Measurements from ENCODE around the gene RXFP3. TPM values are rescaled to one million over a fixed set of nuclear protein-coding genes. Genes with fewer than 3 reads are reported as not detected.

The RXFP3 gene
- total and polyA plus RNA-seq, 5 donors from 2014 or later, result not detected

- Histone ChIP-seq H3K27me3 (ENCODE audit: control insufficient read depth, insufficient read depth, low read length) (no peaks in the 10 kb centered on the region), H3K27ac (ENCODE audit: insufficient read depth, low read length, poor library complexity, severe bottlenecking) (no peak overlapping the region), H3K4me1 (ENCODE audit: control insufficient read depth, insufficient read depth, low read length, poor library complexity, severe bottlenecking) (no peaks in the 10 kb centered on the region), H3K9me3 (ENCODE audit: control insufficient read depth in 2 of 2, low read length in 2 of 2) (no peaks in the 10 kb centered on the region), H3K36me3 (ENCODE audit: control insufficient read depth, insufficient read depth, low read length) (no peaks in the 10 kb centered on the region), H3K4me3 (ENCODE audit: low read depth, low read length) (peak overlapping the region; percentile 51)
- Mint-ChIP-seq H3K9me3 (peaks cover 0 to 3% (median 0%) of the 10 kb centered on the region in 7 donors), H3K4me1 (peaks cover 2 to 7% (median 7%) of the 10 kb centered on the region in 4 donors), H3K4me3 (peak overlapping the region in 1 of 4 donors; percentile 1), H3K27ac (peak overlapping the region in 1 of 3 donors; percentile 41), H3K36me3 (no peaks in the 10 kb centered on the region), H3K27me3 (peaks cover 10% of the 10 kb centered on the region)
- ATAC-seq (ENCODE audit: low read depth in 2 of 2) (no peak), DNase-seq (peak in 1 of 3 donors; percentile 42)
Measured at GRCh38 chr5:33973271-33973670, 37.1 kb downstream of the RXFP3 start.

GRCh38 chr5:33975852-33976251, 39.7 kb downstream of the RXFP3 start:
- Histone ChIP-seq H3K4me3 (ENCODE audit: low read depth, low read length) (no peak overlapping the region), H3K27me3 (ENCODE audit: control insufficient read depth, insufficient read depth, low read length) (no peaks in the 10 kb centered on the region), H3K4me1 (ENCODE audit: control insufficient read depth, insufficient read depth, low read length, poor library complexity, severe bottlenecking) (no peaks in the 10 kb centered on the region), H3K9me3 (ENCODE audit: control insufficient read depth in 2 of 2, low read length in 2 of 2) (no peaks in the 10 kb centered on the region), H3K36me3 (ENCODE audit: control insufficient read depth, insufficient read depth, low read length) (no peaks in the 10 kb centered on the region), H3K27ac (ENCODE audit: insufficient read depth, low read length, poor library complexity, severe bottlenecking) (no peak overlapping the region)
- no peak overlapping the region for H3K27ac Mint-ChIP-seq
- ATAC-seq (ENCODE audit: low read depth in 2 of 2), result no peak
- H3K4me1 Mint-ChIP-seq, result peaks cover 2 to 7% (median 7%) of the 10 kb centered on the region in 4 donors
- peaks cover 10% of the 10 kb centered on the region for H3K27me3 Mint-ChIP-seq
- H3K36me3 Mint-ChIP-seq, result no peaks in the 10 kb centered on the region
- H3K4me3 Mint-ChIP-seq, result no peak overlapping the region
- no peak for DNase-seq
- peaks cover 0 to 4% (median 0%) of the 10 kb centered on the region in 7 donors for H3K9me3 Mint-ChIP-seq

- Histone ChIP-seq H3K27me3 (ENCODE audit: control insufficient read depth, insufficient read depth, low read length) (no peaks in the 10 kb centered on the region), H3K4me1 (ENCODE audit: control insufficient read depth, insufficient read depth, low read length, poor library complexity, severe bottlenecking) (no peaks in the 10 kb centered on the region), H3K4me3 (ENCODE audit: low read depth, low read length) (no peak overlapping the region), H3K27ac (ENCODE audit: insufficient read depth, low read length, poor library complexity, severe bottlenecking) (no peak overlapping the region), H3K9me3 (ENCODE audit: control insufficient read depth in 2 of 2, low read length in 2 of 2) (no peaks in the 10 kb centered on the region), H3K36me3 (ENCODE audit: control insufficient read depth, insufficient read depth, low read length) (no peaks in the 10 kb centered on the region)
- no peak overlapping the region for H3K27ac Mint-ChIP-seq
- peaks cover 2 to 7% (median 7%) of the 10 kb centered on the region in 4 donors for H3K4me1 Mint-ChIP-seq
- DNase-seq (no peak), ATAC-seq (ENCODE audit: low read depth in 2 of 2) (no peak)
- peaks cover 0 to 4% (median 0%) of the 10 kb centered on the region in 7 donors for H3K9me3 Mint-ChIP-seq
- H3K27me3 Mint-ChIP-seq, result peaks cover 10% of the 10 kb centered on the region
- H3K36me3 Mint-ChIP-seq, result no peaks in the 10 kb centered on the region
- no peak overlapping the region for H3K4me3 Mint-ChIP-seq
Measured at GRCh38 chr5:33976307-33976706, 40.1 kb downstream of the RXFP3 start.

GRCh38 chr5:33978306-33978705, 42.1 kb downstream of the RXFP3 start:
- Histone ChIP-seq H3K4me1 (ENCODE audit: control insufficient read depth, insufficient read depth, low read length, poor library complexity, severe bottlenecking) (no peaks in the 10 kb centered on the region), H3K36me3 (ENCODE audit: control insufficient read depth, insufficient read depth, low read length) (no peaks in the 10 kb centered on the region), H3K4me3 (ENCODE audit: low read depth, low read length) (no peak overlapping the region), H3K9me3 (ENCODE audit: control insufficient read depth in 2 of 2, low read length in 2 of 2) (no peaks in the 10 kb centered on the region), H3K27ac (ENCODE audit: insufficient read depth, low read length, poor library complexity, severe bottlenecking) (no peak overlapping the region), H3K27me3 (ENCODE audit: control insufficient read depth, insufficient read depth, low read length) (no peaks in the 10 kb centered on the region)
- Mint-ChIP-seq H3K4me1 (peaks cover 2 to 4% (median 3%) of the 10 kb centered on the region in 4 donors), H3K4me3 (no peak overlapping the region), H3K9me3 (peaks cover 0 to 4% (median 0%) of the 10 kb centered on the region in 7 donors), H3K27ac (no peak overlapping the region), H3K36me3 (no peaks in the 10 kb centered on the region), H3K27me3 (peaks cover 10% of the 10 kb centered on the region)
- DNase-seq (no peak), ATAC-seq (ENCODE audit: low read depth in 2 of 2) (no peak)

- ATAC-seq (ENCODE audit: low read depth in 2 of 2) (no peak), DNase-seq (no peak)
- Mint-ChIP-seq H3K4me3 (no peak overlapping the region), H3K27me3 (peaks cover 5% of the 10 kb centered on the region), H3K27ac (no peak overlapping the region), H3K4me1 (no peaks in the 10 kb centered on the region), H3K36me3 (no peaks in the 10 kb centered on the region), H3K9me3 (peaks cover 0 to 4% (median 0%) of the 10 kb centered on the region in 7 donors)
- H3K27ac ChIP-seq (ENCODE audit: insufficient read depth, low read length, poor library complexity, severe bottlenecking), result no peak overlapping the region
- H3K4me1 ChIP-seq (ENCODE audit: control insufficient read depth, insufficient read depth, low read length, poor library complexity, severe bottlenecking), result no peaks in the 10 kb centered on the region
- no peaks in the 10 kb centered on the region for H3K36me3 ChIP-seq (ENCODE audit: control insufficient read depth, insufficient read depth, low read length)
- no peaks in the 10 kb centered on the region for H3K9me3 ChIP-seq (ENCODE audit: control insufficient read depth in 2 of 2, low read length in 2 of 2)
- no peaks in the 10 kb centered on the region for H3K27me3 ChIP-seq (ENCODE audit: control insufficient read depth, insufficient read depth, low read length)
- H3K4me3 ChIP-seq (ENCODE audit: low read depth, low read length), result no peak overlapping the region
Measured at GRCh38 chr5:33980030-33980429, 43.8 kb downstream of the RXFP3 start.

GRCh38 chr5:33981408-33982162, 45.4 kb downstream of the RXFP3 start:
- Mint-ChIP-seq H3K4me1 (no peaks in the 10 kb centered on the region), H3K9me3 (peaks cover 0 to 4% (median 0%) of the 10 kb centered on the region in 7 donors), H3K27me3 (peaks cover 5% of the 10 kb centered on the region), H3K27ac (no peak overlapping the region), H3K36me3 (no peaks in the 10 kb centered on the region), H3K4me3 (no peak overlapping the region)
- no peak for ATAC-seq (ENCODE audit: low read depth in 2 of 2)
- Histone ChIP-seq H3K27me3 (ENCODE audit: control insufficient read depth, insufficient read depth, low read length) (no peaks in the 10 kb centered on the region), H3K27ac (ENCODE audit: insufficient read depth, low read length, poor library complexity, severe bottlenecking) (no peak overlapping the region), H3K4me3 (ENCODE audit: low read depth, low read length) (no peak overlapping the region), H3K4me1 (ENCODE audit: control insufficient read depth, insufficient read depth, low read length, poor library complexity, severe bottlenecking) (no peaks in the 10 kb centered on the region), H3K36me3 (ENCODE audit: control insufficient read depth, insufficient read depth, low read length) (no peaks in the 10 kb centered on the region), H3K9me3 (ENCODE audit: control insufficient read depth in 2 of 2, low read length in 2 of 2) (no peaks in the 10 kb centered on the region)
- no peak for DNase-seq

GRCh38 chr5:33984178-33984577, 48.0 kb downstream of the RXFP3 start:
- Histone ChIP-seq H3K27me3 (ENCODE audit: control insufficient read depth, insufficient read depth, low read length) (no peaks in the 10 kb centered on the region), H3K4me1 (ENCODE audit: control insufficient read depth, insufficient read depth, low read length, poor library complexity, severe bottlenecking) (no peaks in the 10 kb centered on the region), H3K36me3 (ENCODE audit: control insufficient read depth, insufficient read depth, low read length) (peaks cover 15% of the 10 kb centered on the region), H3K27ac (ENCODE audit: insufficient read depth, low read length, poor library complexity, severe bottlenecking) (no peak overlapping the region), H3K9me3 (ENCODE audit: control insufficient read depth in 2 of 2, low read length in 2 of 2) (no peaks in the 10 kb centered on the region), H3K4me3 (ENCODE audit: low read depth, low read length) (no peak overlapping the region)
- peaks cover 0 to 4% (median 0%) of the 10 kb centered on the region in 7 donors for H3K9me3 Mint-ChIP-seq
- H3K4me1 Mint-ChIP-seq, result no peaks in the 10 kb centered on the region
- ATAC-seq (ENCODE audit: low read depth in 2 of 2), result no peak
- no peaks in the 10 kb centered on the region for H3K27me3 Mint-ChIP-seq
- DNase-seq, result no peak
- no peak overlapping the region for H3K27ac Mint-ChIP-seq
- peaks cover 17% of the 10 kb centered on the region for H3K36me3 Mint-ChIP-seq
- H3K4me3 Mint-ChIP-seq, result no peak overlapping the region

- H3K9me3 Mint-ChIP-seq, result peaks cover 0 to 4% (median 0%) of the 10 kb centered on the region in 7 donors
- DNase-seq, result no peak
- Histone ChIP-seq H3K4me3 (ENCODE audit: low read depth, low read length) (no peak within 1 kb of the TSS), H3K27me3 (ENCODE audit: control insufficient read depth, insufficient read depth, low read length) (no peaks in the 10 kb centered on the region), H3K9me3 (ENCODE audit: control insufficient read depth in 2 of 2, low read length in 2 of 2) (no peaks in the 10 kb centered on the region), H3K27ac (ENCODE audit: insufficient read depth, low read length, poor library complexity, severe bottlenecking) (no peak within 1 kb of the TSS), H3K36me3 (ENCODE audit: control insufficient read depth, insufficient read depth, low read length) (peaks cover 15% of the 10 kb centered on the region), H3K4me1 (ENCODE audit: control insufficient read depth, insufficient read depth, low read length, poor library complexity, severe bottlenecking) (no peaks in the 10 kb centered on the region)
- H3K4me3 Mint-ChIP-seq, result no peak within 1 kb of the TSS
- ATAC-seq (ENCODE audit: low read depth in 2 of 2), result no peak
- H3K36me3 Mint-ChIP-seq, result peaks cover 20% of the 10 kb centered on the region
- H3K4me1 Mint-ChIP-seq, result no peaks in the 10 kb centered on the region
- no peaks in the 10 kb centered on the region for H3K27me3 Mint-ChIP-seq
- H3K27ac Mint-ChIP-seq, result no peak within 1 kb of the TSS
Measured at GRCh38 chr5:33984671-33985124, 48.5 kb downstream of the RXFP3 start, which contains the start of gene SLC45A2. Gene SLC45A2 (minus strand): TSS chr5:33984693. CDS start chr5:33984583, 110 bp downstream.

All from CD4-positive, CD25-positive, alpha-beta regulatory T cell (primary cell).